CD4-positive, alpha-beta memory T cell (primary cell): ENCODE measurements around the gene PSMD13. TPM values are rescaled to one million over a fixed set of nuclear protein-coding genes. Genes with fewer than 3 reads are reported as not detected.

Experiments
- CTCF ChIA-PET: fragments of 350-600 bp; sonication (Branson Sonifier 250); formaldehyde crosslinking; loops from one replicate; lab custom pipeline; 2021; ENCODE audit warnings: inconsistent platforms; ENCODE audit not compliant: partially characterized antibody; lab: Charles Lee
- POLR2A ChIA-PET: fragments of 350-600 bp; sonication (Branson Sonifier 250); formaldehyde crosslinking; loops from one replicate; lab custom pipeline; 2021; ENCODE audit not compliant: partially characterized antibody; lab: Charles Lee
- DNase-seq, 5 donors: peaks; one replicate each; pipeline versions ENCODE4 v3.0.0 to v3.0.0-alpha.2; 2020 to 2022; ENCODE audit warnings: mixed read lengths in 1 of 5
- H3K27ac ChIP-seq: one replicate; pipeline ENCODE4 v1.7.0; 2013; ENCODE audit warnings: low read depth, low read length
- H3K27me3 ChIP-seq: 2 replicates; pipeline ENCODE4 v1.7.0; 2013; ENCODE audit warnings: mild to moderate bottlenecking, low read length, moderate library complexity; ENCODE audit not compliant: insufficient read depth
- H3K36me3 ChIP-seq: 2 replicates; pipeline ENCODE4 v1.7.0; 2013; ENCODE audit warnings: mild to moderate bottlenecking, low read length, moderate library complexity; ENCODE audit not compliant: insufficient read depth
- H3K4me1 ChIP-seq: 2 replicates; pipeline ENCODE4 v1.7.0; 2013; ENCODE audit warnings: mild to moderate bottlenecking, low read length, moderate library complexity; ENCODE audit not compliant: insufficient read depth
- H3K4me3 ChIP-seq, 2 donors: one replicate each; pipeline ENCODE4 v1.7.0; 2013; ENCODE audit warnings: low read length in 2 of 2, mild to moderate bottlenecking in 1 of 2
- H3K9me3 ChIP-seq, 2 donors: one replicate each; pipeline ENCODE4 v1.7.0; 2013; ENCODE audit warnings: low read length in 2 of 2, control low read depth in 1 of 2; ENCODE audit not compliant: control insufficient read depth in 1 of 2
- H3K27ac Mint-ChIP-seq, 7 donors: one replicate each; pipeline ENCODE4 v1.8.0; 2020 to 2021; ENCODE audit warnings: mixed read lengths in 7 of 7, mild to moderate bottlenecking in 6 of 7, inconsistent platforms in 3 of 7, moderate library complexity in 3 of 7
- H3K27me3 Mint-ChIP-seq, 2 donors: one replicate each; pipeline ENCODE4 v1.8.0; 2020 to 2021; ENCODE audit warnings: mixed read lengths in 2 of 2
- H3K36me3 Mint-ChIP-seq, 2 donors: one replicate each; pipeline ENCODE4 v1.8.0; 2020 to 2021; ENCODE audit warnings: mixed read lengths in 2 of 2, inconsistent platforms in 1 of 2, mild to moderate bottlenecking in 1 of 2
- H3K4me1 Mint-ChIP-seq, 4 donors: one replicate each; pipeline ENCODE4 v1.8.0; 2020 to 2021; ENCODE audit warnings: mixed read lengths in 4 of 4, mild to moderate bottlenecking in 1 of 4
- H3K4me3 Mint-ChIP-seq, 8 donors: one replicate each; pipeline ENCODE4 v1.8.0; 2020 to 2021; ENCODE audit warnings: mixed read lengths in 8 of 8, mild to moderate bottlenecking in 7 of 8, moderate library complexity in 6 of 8, inconsistent platforms in 3 of 8
- H3K9me3 Mint-ChIP-seq, 8 donors: one replicate each; pipeline ENCODE4 v1.8.0; 2020 to 2021; ENCODE audit warnings: mixed read lengths in 8 of 8, mild to moderate bottlenecking in 5 of 8, inconsistent platforms in 3 of 8, moderate library complexity in 1 of 8
- intact Hi-C: fragments of 100-400 bp; cut with micrococcal nuclease; formaldehyde crosslinking; loops from one replicate; pipeline ENCODE4 v1.15.1; 2023
- polyA plus RNA-seq, 2 donors: library from polyadenylated mRNA; unstranded; fragments of 300-500 nt; fragmentation: Illumina TruSeq; gene quantifications; one replicate each; pipeline ENCODE4 v1.2.3, GENCODE V29; 2021
- total RNA-seq, 2 experiments: library from RNA; stranded (reverse); gene quantifications; one replicate each; pipeline ENCODE4 v1.2.3, GENCODE V29; 2021

The PSMD13 gene
- total and polyA plus RNA-seq, 4 experiments from 2014 or later = 99.9 to 247 (median 143) TPM

DNA sequence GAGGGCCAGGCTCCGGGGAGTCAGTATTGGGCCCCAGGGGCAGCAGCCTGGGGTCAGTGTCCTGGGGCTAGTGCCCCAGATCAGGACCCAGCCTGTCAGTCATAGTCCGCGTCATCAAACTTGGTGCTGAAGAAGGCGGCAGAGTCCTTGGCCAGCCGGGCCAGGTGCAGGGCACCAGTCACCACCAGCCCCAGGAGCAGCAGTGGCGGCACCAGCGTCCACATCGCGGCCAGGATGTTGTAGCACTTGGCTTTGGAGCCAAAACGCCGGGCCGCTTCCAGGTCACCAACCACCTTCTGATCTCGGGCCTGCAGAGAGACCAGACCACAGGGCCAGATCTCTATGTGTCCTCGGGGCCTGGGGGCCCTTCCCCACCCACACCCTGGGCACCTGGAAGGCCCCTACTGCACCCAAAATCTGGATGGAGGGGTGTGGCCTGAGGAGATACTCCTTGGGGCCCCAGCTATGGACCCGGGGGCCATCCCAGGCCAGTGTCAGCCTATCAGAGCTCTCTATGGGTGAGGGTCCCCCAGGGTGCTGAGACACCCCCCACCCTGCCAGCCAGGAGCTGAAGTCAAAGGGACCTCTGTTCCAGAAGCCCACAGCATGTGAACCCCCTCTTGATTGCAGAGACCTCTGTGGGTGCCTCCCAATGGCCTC lies 61.8 kb downstream of the PSMD13 start:
- intact Hi-C loops = no loop called here
- Mint-ChIP-seq H3K4me3 (peak overlapping the region in 1 of 8 donors; percentile 25), H3K27me3 (peaks cover 0 to 3% of the 10 kb centered on the region in 2 donors), H3K4me1 (peaks cover 9 to 42% (median 17%) of the 10 kb centered on the region in 4 donors), H3K27ac (peak overlapping the region in 1 of 7 donors; percentile 75), H3K36me3 (peaks cover 0 to 10% of the 10 kb centered on the region in 2 donors), H3K9me3 (peaks cover 0 to 1% (median 0%) of the 10 kb centered on the region in 8 donors)
- Histone ChIP-seq H3K9me3 (no peaks in the 10 kb centered on the region), H3K4me3 (no peak overlapping the region), H3K27ac (no peak overlapping the region), H3K36me3 (no peaks in the 10 kb centered on the region), H3K27me3 (no peaks in the 10 kb centered on the region), H3K4me1 (peaks cover 23% of the 10 kb centered on the region)
- POLR2A ChIA-PET = interaction anchor here (0.6 to 4.2 kb wide), 11 partner anchors 9 to 108 kb away, joined by 3 to 32 read pairs (median 4); partner anchors contain the start of genes BET1L, PGGHG, PSMD13 and RIC8A
- peak in 1 of 5 donors; percentile 31 for DNase-seq
- CTCF ChIA-PET = interaction anchor here (0.9 to 1.2 kb wide), 2 partner anchors 47 to 61 kb away, joined by 4 read pairs; no protein-coding TSS in a partner anchor

DNA sequence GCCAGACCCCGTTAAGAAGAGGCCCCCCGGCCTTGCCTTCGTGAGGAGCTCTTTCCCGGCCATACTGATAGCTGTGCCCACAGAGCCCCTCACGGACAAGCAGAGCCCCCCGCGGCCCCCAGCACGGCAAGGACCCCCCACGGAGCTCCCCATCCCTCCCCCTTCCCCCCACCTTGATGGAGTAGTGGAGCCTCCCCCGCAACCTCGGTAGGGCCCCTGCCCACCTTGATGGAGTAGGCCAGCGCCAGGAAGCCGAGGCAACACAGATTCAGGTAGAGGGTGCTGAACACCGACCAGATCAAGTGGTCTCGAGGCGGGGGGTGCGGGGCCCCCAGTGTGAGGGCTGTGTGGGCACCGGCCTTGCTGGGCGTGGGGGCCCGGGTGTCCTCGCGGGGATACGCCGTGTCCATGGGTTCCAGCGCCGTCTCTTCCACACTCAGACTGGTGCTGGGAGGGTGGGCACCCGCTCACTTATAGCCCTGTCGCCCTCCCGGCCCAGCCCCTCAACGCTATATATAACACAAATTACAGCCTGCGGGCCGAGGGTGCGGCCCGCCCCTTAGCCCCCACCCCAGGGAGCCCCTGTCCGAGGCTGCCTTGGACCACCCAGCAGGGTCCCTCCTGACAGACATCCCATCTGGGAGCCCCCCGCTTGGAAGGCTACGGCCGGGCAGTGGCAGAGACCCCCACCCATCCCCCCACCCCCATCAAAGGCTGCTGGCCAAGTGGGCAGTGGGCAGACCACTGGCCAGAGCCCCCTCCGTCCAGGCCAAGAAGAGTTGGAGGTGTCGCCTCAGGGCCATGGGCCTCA lies 62.5 kb downstream of the PSMD13 start, which contains the start of gene IFITM5:
TSS of gene IFITM5 (minus strand) at position 446 of the 811 bp plus-strand sequence. CDS start at position 410, 36 bp downstream.
- ChIA-PET CTCF (interaction anchor here (1.1 to 1.4 kb wide), 3 partner anchors 13 to 47 kb away, joined by 3 to 4 read pairs (median 4); no protein-coding TSS in a partner anchor), POLR2A (interaction anchor here (0.6 to 4.2 kb wide), 13 partner anchors 10 to 108 kb away, joined by 3 to 32 read pairs (median 4); partner anchors contain the start of genes BET1L, IFITM1, PGGHG and PSMD13)
- peaks cover 9 to 42% (median 17%) of the 10 kb centered on the region in 4 donors for H3K4me1 Mint-ChIP-seq
- H3K36me3 ChIP-seq = no peaks in the 10 kb centered on the region
- peak within 1 kb of the TSS in 2 of 7 donors; percentile 35 to 75 for H3K27ac Mint-ChIP-seq
- no peaks in the 10 kb centered on the region for H3K27me3 ChIP-seq
- intact Hi-C loops = no loop called here
- H3K9me3 ChIP-seq = no peaks in the 10 kb centered on the region
- H3K27me3 Mint-ChIP-seq = peaks cover 0 to 3% of the 10 kb centered on the region in 2 donors
- H3K9me3 Mint-ChIP-seq = peaks cover 0 to 1% (median 0%) of the 10 kb centered on the region in 8 donors
- H3K4me3 Mint-ChIP-seq = no peak within 1 kb of the TSS
- H3K27ac ChIP-seq = no peak within 1 kb of the TSS
- peaks cover 23% of the 10 kb centered on the region for H3K4me1 ChIP-seq
- no peak for DNase-seq
- H3K36me3 Mint-ChIP-seq = peaks cover 0 to 6% of the 10 kb centered on the region in 2 donors
- no peak within 1 kb of the TSS for H3K4me3 ChIP-seq

GRCh38 chr11:299951-300735 lies 63.4 kb downstream of the PSMD13 start:
- Histone ChIP-seq H3K27ac (no peak overlapping the region), H3K36me3 (no peaks in the 10 kb centered on the region), H3K27me3 (no peaks in the 10 kb centered on the region), H3K9me3 (no peaks in the 10 kb centered on the region), H3K4me1 (peaks cover 31% of the 10 kb centered on the region), H3K4me3 (no peak overlapping the region)
- H3K27me3 Mint-ChIP-seq = peaks cover 0 to 3% of the 10 kb centered on the region in 2 donors
- peaks cover 0 to under 1% (median 0%) of the 10 kb centered on the region in 8 donors for H3K9me3 Mint-ChIP-seq
- no peak overlapping the region for H3K4me3 Mint-ChIP-seq
- peak overlapping the region in 3 of 7 donors; percentile 13 to 55 (median 35) for H3K27ac Mint-ChIP-seq
- H3K36me3 Mint-ChIP-seq = peaks cover 0 to 1% of the 10 kb centered on the region in 2 donors
- POLR2A ChIA-PET = interaction anchor here (0.6 to 4.2 kb wide), 7 partner anchors 12 to 114 kb away, joined by 3 to 32 read pairs (median 3); partner anchors contain the start of genes IFITM1, PGGHG and SIGIRR
- peaks cover 11 to 43% (median 19%) of the 10 kb centered on the region in 4 donors for H3K4me1 Mint-ChIP-seq
- CTCF ChIA-PET = interaction anchor here (1.1 to 1.4 kb wide), 3 partner anchors 13 to 49 kb away, joined by 3 to 4 read pairs (median 3); no protein-coding TSS in a partner anchor
- DNase-seq = peak in 1 of 5 donors; percentile 19
- intact Hi-C loops = no loop called here

Other genes starting within 250 kb of the PSMD13 start
- not detected for gene SCGB1C1, start 43.9 kb upstream of the PSMD13 start, total RNA-seq
- gene SCGB1C1, start 43.9 kb upstream of the PSMD13 start, polyA plus RNA-seq = not detected
- gene BET1L, start 29.6 kb upstream of the PSMD13 start, total RNA-seq = 100 to 1,000 TPM; 122 to 129 TPM
- 10 to 100 TPM; 61.9 to 64.5 TPM for gene BET1L, start 29.6 kb upstream of the PSMD13 start, polyA plus RNA-seq
- 100 to 1,000 TPM in 1 of 2 experiments, 10 to 100 TPM in 1; 96.7 to 111 TPM for gene RIC8A, start 29.3 kb upstream of the PSMD13 start, total RNA-seq
- 100 to 1,000 TPM in 1 of 2 donors, 10 to 100 TPM in 1; 91.2 to 106 TPM for gene RIC8A, start 29.3 kb upstream of the PSMD13 start, polyA plus RNA-seq
- 10 to 100 TPM; 26.5 to 30.7 TPM for gene SIRT3, start 634 bp upstream of the PSMD13 start, total RNA-seq
- 10 to 100 TPM; 11.2 to 11.6 TPM for gene SIRT3, start 634 bp upstream of the PSMD13 start, polyA plus RNA-seq
- 10 to 100 TPM; 25.9 to 26.3 TPM for gene NLRP6, start 41.4 kb downstream of the PSMD13 start, total RNA-seq
- gene NLRP6, start 41.4 kb downstream of the PSMD13 start, polyA plus RNA-seq = 10 to 100 TPM in 1 of 2 donors, 1 to 10 TPM in 1; 1.4 to 10.8 TPM
- gene PGGHG, start 52.1 kb downstream of the PSMD13 start, total RNA-seq = 100 to 1,000 TPM; 304 TPM
- gene PGGHG, start 52.1 kb downstream of the PSMD13 start, polyA plus RNA-seq = 1 to 10 TPM; 3.0 to 5.6 TPM
- gene IFITM5, start 62.5 kb downstream of the PSMD13 start, total RNA-seq = not detected
- not detected for gene IFITM5, start 62.5 kb downstream of the PSMD13 start, polyA plus RNA-seq
- 100 to 1,000 TPM; 202 to 203 TPM for gene IFITM2, start 70.8 kb downstream of the PSMD13 start, total RNA-seq
- gene IFITM2, start 70.8 kb downstream of the PSMD13 start, polyA plus RNA-seq = 1,000 to 10,000 TPM; 2,491 to 3,716 TPM
- 100 to 1,000 TPM; 119 to 121 TPM for gene IFITM1, start 77.1 kb downstream of the PSMD13 start, total RNA-seq
- gene IFITM1, start 77.1 kb downstream of the PSMD13 start, polyA plus RNA-seq = 1,000 to 10,000 TPM; 2,073 to 2,173 TPM
- 1 to 10 TPM; 6.2 to 7.2 TPM for gene IFITM3, start 83.9 kb downstream of the PSMD13 start, total RNA-seq
- 100 to 1,000 TPM in 1 of 2 donors, 1 to 10 TPM in 1; 9.1 to 108 TPM for gene IFITM3, start 83.9 kb downstream of the PSMD13 start, polyA plus RNA-seq
- gene B4GALNT4, start 132.5 kb downstream of the PSMD13 start, total RNA-seq = 1 to 10 TPM; 2.2 to 2.4 TPM
- not detected for gene B4GALNT4, start 132.5 kb downstream of the PSMD13 start, polyA plus RNA-seq
- gene PKP3, start 157.2 kb downstream of the PSMD13 start, total RNA-seq = not detected
- gene PKP3, start 157.2 kb downstream of the PSMD13 start, polyA plus RNA-seq = under 1 TPM in 1 of 2 donors, not detected in 1; 0.14 TPM
- 100 to 1,000 TPM; 437 to 440 TPM for gene SIGIRR, start 178.0 kb downstream of the PSMD13 start, total RNA-seq
- 100 to 1,000 TPM; 235 to 242 TPM for gene SIGIRR, start 178.0 kb downstream of the PSMD13 start, polyA plus RNA-seq
- 100 to 1,000 TPM; 120 to 123 TPM for gene ANO9, start 205.0 kb downstream of the PSMD13 start, total RNA-seq
- gene ANO9, start 205.0 kb downstream of the PSMD13 start, polyA plus RNA-seq = 10 to 100 TPM in 1 of 2 donors, 1 to 10 TPM in 1; 9.4 to 15.5 TPM
- gene PTDSS2, start 213.3 kb downstream of the PSMD13 start, total RNA-seq = 10 to 100 TPM; 23.3 to 26.1 TPM
- gene PTDSS2, start 213.3 kb downstream of the PSMD13 start, polyA plus RNA-seq = 1 to 10 TPM; 5.5 to 6.3 TPM